ENCODE data around the gene CACFD1. TPM values are rescaled to one million over a fixed set of nuclear protein-coding genes. Genes with fewer than 3 reads are reported as not detected.
"Not testable (repeated sequence)": the region's sequence is repeated elsewhere in the genome, so short reads cannot be mapped to it uniquely, and the experiment has no call there.

CACFD1 gene
- total and polyA plus RNA-seq, 7 experiments from 2014 or later, result 0.56 to 4.7 (median 3.1) TPM

DNA sequence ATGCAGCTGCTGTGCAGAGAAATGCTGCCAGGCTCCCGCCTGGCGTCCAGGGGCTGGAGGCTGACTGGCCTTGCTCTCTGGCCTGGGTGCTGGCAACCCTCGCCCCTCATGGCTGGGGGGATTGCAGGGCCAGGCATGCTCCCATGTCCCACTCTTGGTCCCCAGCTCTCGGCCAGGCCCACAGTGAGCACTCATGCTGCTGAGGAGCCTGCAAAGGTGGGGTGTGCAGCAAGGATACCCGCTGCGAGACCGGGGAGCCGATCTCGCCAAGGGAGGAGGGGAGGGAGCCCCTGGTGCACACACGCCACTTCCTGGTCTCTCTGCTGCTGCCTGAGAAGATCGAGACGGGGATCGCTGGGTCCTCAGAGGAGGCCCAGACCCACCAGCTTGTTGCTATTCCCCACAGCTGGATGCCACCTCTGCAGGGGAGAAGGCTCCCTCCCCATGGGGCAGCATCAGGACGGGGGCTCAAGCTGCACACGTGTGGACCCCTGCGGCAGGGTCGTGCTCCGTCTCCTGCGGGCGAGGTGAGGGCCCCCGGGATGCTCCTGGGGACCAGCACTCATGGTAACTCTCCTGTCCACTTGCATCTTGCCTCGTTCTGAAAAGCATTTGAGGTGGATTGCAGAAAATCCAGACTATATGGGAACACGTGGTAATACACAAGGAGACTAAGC lies 14.3 kb upstream of the CACFD1 start:
- ChIA-PET POLR2A (no interaction called here), CTCF (no interaction called here)
- no peaks in the 10 kb centered on the region for H3K9me3 Mint-ChIP-seq
- no peaks in the 10 kb centered on the region for H3K27me3 Mint-ChIP-seq
- no peaks in the 10 kb centered on the region for H3K36me3 ChIP-seq (ENCODE audit: control insufficient read depth in 2 of 3, insufficient read depth in 3 of 3, low read length in 3 of 3)
- no peaks in the 10 kb centered on the region for H3K4me1 ChIP-seq (ENCODE audit: control insufficient read depth in 2 of 2, insufficient read depth in 2 of 2, low read length in 2 of 2)
- H3K4me3 ChIP-seq (ENCODE audit: low read length), result no peak overlapping the region
- H3K27ac ChIP-seq (ENCODE audit: low read depth, low read length), result no peak overlapping the region
- no peak overlapping the region for H3K27ac Mint-ChIP-seq
- H3K4me3 Mint-ChIP-seq, result no peak overlapping the region
- no peak for DNase-seq
- ATAC-seq, result no peak
- peaks cover 0 to 1% (median 0%) of the 10 kb centered on the region in 7 donors for H3K4me1 Mint-ChIP-seq
- H3K36me3 Mint-ChIP-seq, result no peaks in the 10 kb centered on the region
- no peaks in the 10 kb centered on the region for H3K9me3 ChIP-seq (ENCODE audit: control insufficient read depth in 2 of 3, low read length in 3 of 3)
- intact Hi-C loops (cut with micrococcal nuclease), result no loop called here
- no peaks in the 10 kb centered on the region for H3K27me3 ChIP-seq (ENCODE audit: control insufficient read depth in 2 of 2, insufficient read depth in 2 of 2, low read length in 2 of 2)

DNA sequence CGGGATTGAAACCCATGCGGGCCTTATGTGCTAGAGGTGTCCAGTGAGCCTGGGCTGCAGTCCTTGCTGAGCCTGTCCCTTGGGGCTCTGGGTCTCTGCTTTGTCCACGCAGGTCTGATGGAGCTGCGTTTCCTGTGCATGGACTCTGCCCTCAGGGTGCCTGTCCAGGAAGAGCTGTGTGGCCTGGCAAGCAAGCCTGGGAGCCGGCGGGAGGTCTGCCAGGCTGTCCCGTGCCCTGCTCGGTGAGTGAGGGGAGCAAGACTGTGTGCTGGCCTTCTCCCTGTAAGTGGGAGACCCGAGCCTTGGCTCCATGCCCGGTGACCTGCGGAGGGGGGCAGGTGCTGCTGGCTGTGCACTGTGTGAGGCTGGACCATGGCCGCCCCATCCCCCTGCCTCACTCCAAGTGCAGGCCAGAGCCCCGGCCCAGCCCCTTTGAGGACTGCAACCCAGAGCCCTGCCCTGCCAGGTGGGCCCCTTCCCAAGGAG lies 11.2 kb upstream of the CACFD1 start:
- no peaks in the 10 kb centered on the region for H3K27me3 ChIP-seq (ENCODE audit: control insufficient read depth in 2 of 2, insufficient read depth in 2 of 2, low read length in 2 of 2)
- Mint-ChIP-seq H3K4me3 (no peak overlapping the region), H3K4me1 (no peaks in the 10 kb centered on the region), H3K27me3 (no peaks in the 10 kb centered on the region), H3K9me3 (no peaks in the 10 kb centered on the region), H3K36me3 (no peaks in the 10 kb centered on the region), H3K27ac (no peak overlapping the region)
- DNase-seq (no peak), ATAC-seq (no peak)
- H3K36me3 ChIP-seq (ENCODE audit: control insufficient read depth in 2 of 3, insufficient read depth in 3 of 3, low read length in 3 of 3), result no peaks in the 10 kb centered on the region
- intact Hi-C loops (cut with micrococcal nuclease), result no loop called here
- H3K4me3 ChIP-seq (ENCODE audit: low read length), result no peak overlapping the region
- ChIA-PET CTCF (no interaction called here), POLR2A (interaction anchor here (0.6 kb wide), 1 partner anchor 384 kb away, joined by 4 read pairs; no protein-coding TSS in a partner anchor)
- H3K9me3 ChIP-seq (ENCODE audit: control insufficient read depth in 2 of 3, low read length in 3 of 3), result no peaks in the 10 kb centered on the region
- no peak overlapping the region for H3K27ac ChIP-seq (ENCODE audit: low read depth, low read length)
- H3K4me1 ChIP-seq (ENCODE audit: control insufficient read depth in 2 of 2, insufficient read depth in 2 of 2, low read length in 2 of 2), result no peaks in the 10 kb centered on the region

DNA sequence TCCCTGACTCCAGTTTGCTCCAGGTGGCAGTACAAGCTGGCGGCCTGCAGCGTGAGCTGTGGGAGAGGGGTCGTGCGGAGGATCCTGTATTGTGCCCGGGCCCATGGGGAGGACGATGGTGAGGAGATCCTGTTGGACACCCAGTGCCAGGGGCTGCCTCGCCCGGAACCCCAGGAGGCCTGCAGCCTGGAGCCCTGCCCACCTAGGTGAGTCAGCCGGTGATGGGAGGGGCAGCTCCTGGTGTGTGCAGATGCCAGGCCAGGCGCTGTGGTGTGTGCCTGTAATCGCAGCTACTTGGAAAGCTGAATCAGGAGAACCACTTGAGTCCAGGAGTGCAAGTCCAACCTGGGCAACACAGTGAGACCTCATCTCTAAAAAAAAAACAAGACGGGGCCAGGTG lies 10.0 kb upstream of the CACFD1 start:
- Histone ChIP-seq H3K4me1 (ENCODE audit: control insufficient read depth in 2 of 2, insufficient read depth in 2 of 2, low read length in 2 of 2) (no peaks in the 10 kb centered on the region), H3K27me3 (ENCODE audit: control insufficient read depth in 2 of 2, insufficient read depth in 2 of 2, low read length in 2 of 2) (no peaks in the 10 kb centered on the region), H3K9me3 (ENCODE audit: control insufficient read depth in 2 of 3, low read length in 3 of 3) (no peaks in the 10 kb centered on the region), H3K27ac (ENCODE audit: low read depth, low read length) (no peak overlapping the region), H3K36me3 (ENCODE audit: control insufficient read depth in 2 of 3, insufficient read depth in 3 of 3, low read length in 3 of 3) (no peaks in the 10 kb centered on the region), H3K4me3 (ENCODE audit: low read length) (no peak overlapping the region)
- ATAC-seq (no peak), DNase-seq (no peak)
- POLR2A ChIA-PET, result no interaction called here
- Mint-ChIP-seq H3K4me3 (no peak overlapping the region), H3K27ac (no peak overlapping the region), H3K9me3 (no peaks in the 10 kb centered on the region), H3K4me1 (no peaks in the 10 kb centered on the region), H3K27me3 (no peaks in the 10 kb centered on the region), H3K36me3 (no peaks in the 10 kb centered on the region)
- CTCF ChIA-PET, result no interaction called here
- intact Hi-C loops (cut with micrococcal nuclease), result loop anchor here in 1 of 2 donors (10.0 kb wide), 1 partner anchor 545 kb away; the partner anchor contains the start of gene VAV2

DNA sequence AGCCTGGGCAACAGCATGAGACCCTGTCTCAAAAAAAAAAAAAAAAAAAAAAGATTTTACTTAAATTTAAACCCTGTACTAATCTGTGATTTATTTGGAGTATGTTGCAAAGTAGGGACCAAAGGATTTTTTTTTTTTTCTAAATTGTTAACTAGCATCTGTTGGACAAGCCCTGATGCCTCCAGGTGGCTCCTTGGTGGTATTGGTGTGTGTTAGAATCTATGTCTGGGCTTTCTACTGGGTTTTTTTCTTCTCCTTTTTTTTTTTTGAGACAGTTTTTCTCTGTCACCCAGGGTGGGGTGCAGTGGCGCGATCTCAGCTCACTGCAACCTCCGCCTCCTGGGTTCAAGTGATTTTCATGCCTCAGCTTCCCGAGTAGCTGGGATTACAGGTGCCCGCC lies 7.9 kb upstream of the CACFD1 start:
- H3K36me3 Mint-ChIP-seq; H3K27ac ChIP-seq (ENCODE audit: low read depth, low read length); H3K4me3 Mint-ChIP-seq; POLR2A ChIA-PET; H3K4me1 ChIP-seq (ENCODE audit: control insufficient read depth in 2 of 2, insufficient read depth in 2 of 2, low read length in 2 of 2); H3K4me3 ChIP-seq (ENCODE audit: low read length); H3K27me3 ChIP-seq (ENCODE audit: control insufficient read depth in 2 of 2, insufficient read depth in 2 of 2, low read length in 2 of 2); ATAC-seq; H3K27ac Mint-ChIP-seq; H3K27me3 Mint-ChIP-seq; DNase-seq; H3K9me3 ChIP-seq (ENCODE audit: control insufficient read depth in 2 of 3, low read length in 3 of 3); CTCF ChIA-PET; H3K4me1 Mint-ChIP-seq; H3K9me3 Mint-ChIP-seq; H3K36me3 ChIP-seq (ENCODE audit: control insufficient read depth in 2 of 3, insufficient read depth in 3 of 3, low read length in 3 of 3): not testable (repeated sequence)
- intact Hi-C loops (cut with micrococcal nuclease), result loop anchor here in 1 of 2 donors (10.0 kb wide), 1 partner anchor 543 kb away; the partner anchor contains the start of gene VAV2

DNA sequence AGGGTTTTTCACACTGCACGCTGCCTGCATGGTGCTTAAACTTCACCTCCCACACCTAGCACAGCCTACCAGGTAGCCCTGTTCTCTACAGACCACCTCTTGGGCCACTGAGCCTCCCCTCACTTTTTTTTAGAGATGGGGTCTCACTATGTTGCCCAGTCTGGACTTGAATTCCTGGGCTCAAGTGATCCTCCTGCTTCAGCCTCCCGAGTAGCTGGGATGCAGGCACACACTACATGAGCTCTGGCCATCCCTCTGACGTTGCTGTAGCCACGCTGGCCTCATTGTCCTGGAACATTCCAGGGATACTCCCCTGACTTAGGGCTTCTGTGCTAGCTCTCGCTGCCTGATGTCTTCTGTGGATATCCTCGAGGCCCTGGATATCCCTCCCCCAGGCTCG lies 7.2 kb upstream of the CACFD1 start:
- Mint-ChIP-seq H3K4me1 (no peaks in the 10 kb centered on the region), H3K27me3 (no peaks in the 10 kb centered on the region), H3K9me3 (no peaks in the 10 kb centered on the region), H3K36me3 (no peaks in the 10 kb centered on the region), H3K4me3 (no peak overlapping the region), H3K27ac (no peak overlapping the region)
- no peak for DNase-seq
- Histone ChIP-seq H3K36me3 (ENCODE audit: control insufficient read depth in 2 of 3, insufficient read depth in 3 of 3, low read length in 3 of 3) (no peaks in the 10 kb centered on the region), H3K27me3 (ENCODE audit: control insufficient read depth in 2 of 2, insufficient read depth in 2 of 2, low read length in 2 of 2) (no peaks in the 10 kb centered on the region), H3K27ac (ENCODE audit: low read depth, low read length) (no peak overlapping the region), H3K4me1 (ENCODE audit: control insufficient read depth in 2 of 2, insufficient read depth in 2 of 2, low read length in 2 of 2) (no peaks in the 10 kb centered on the region), H3K4me3 (ENCODE audit: low read length) (no peak overlapping the region), H3K9me3 (ENCODE audit: control insufficient read depth in 2 of 3, low read length in 3 of 3) (no peaks in the 10 kb centered on the region)
- no peak for ATAC-seq
- CTCF ChIA-PET, result no interaction called here
- POLR2A ChIA-PET, result no interaction called here
- intact Hi-C loops (cut with micrococcal nuclease), result loop anchor here in 1 of 2 donors (10.0 kb wide), 1 partner anchor 542 kb away; the partner anchor contains the start of gene VAV2

DNA sequence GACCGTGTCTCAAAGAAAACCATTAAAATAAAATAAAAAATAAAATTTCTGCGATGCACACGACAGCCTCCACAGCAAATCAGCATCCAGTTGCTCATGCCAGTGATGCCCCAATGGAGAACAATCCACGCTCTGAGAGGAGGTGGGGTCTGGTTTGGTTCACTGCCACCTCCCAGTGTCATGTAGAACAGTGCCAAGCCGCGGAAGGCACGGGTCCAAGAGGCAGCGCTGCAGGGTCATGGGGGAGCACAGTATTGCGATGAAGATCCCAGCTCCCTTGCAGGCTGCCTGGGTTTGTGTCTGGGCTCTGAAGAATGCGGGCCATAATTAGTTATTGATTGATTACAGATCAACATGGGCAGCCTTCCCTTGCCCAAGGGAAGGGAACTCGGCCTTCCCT lies 6.1 kb upstream of the CACFD1 start:
- CTCF ChIA-PET, result no interaction called here
- Mint-ChIP-seq H3K9me3 (no peaks in the 10 kb centered on the region), H3K27me3 (no peaks in the 10 kb centered on the region), H3K4me3 (no peak overlapping the region), H3K4me1 (no peaks in the 10 kb centered on the region), H3K27ac (no peak overlapping the region), H3K36me3 (no peaks in the 10 kb centered on the region)
- intact Hi-C loops (cut with micrococcal nuclease), result loop anchor here in 1 of 2 donors (10.0 kb wide), 1 partner anchor 541 kb away; the partner anchor contains the start of gene VAV2
- ATAC-seq (no peak), DNase-seq (no peak)
- Histone ChIP-seq H3K36me3 (ENCODE audit: control insufficient read depth in 2 of 3, insufficient read depth in 3 of 3, low read length in 3 of 3) (no peaks in the 10 kb centered on the region), H3K27me3 (ENCODE audit: control insufficient read depth in 2 of 2, insufficient read depth in 2 of 2, low read length in 2 of 2) (no peaks in the 10 kb centered on the region), H3K9me3 (ENCODE audit: control insufficient read depth in 2 of 3, low read length in 3 of 3) (no peaks in the 10 kb centered on the region), H3K4me3 (ENCODE audit: low read length) (no peak overlapping the region), H3K4me1 (ENCODE audit: control insufficient read depth in 2 of 2, insufficient read depth in 2 of 2, low read length in 2 of 2) (no peaks in the 10 kb centered on the region), H3K27ac (ENCODE audit: low read depth, low read length) (no peak overlapping the region)
- POLR2A ChIA-PET, result no interaction called here

DNA sequence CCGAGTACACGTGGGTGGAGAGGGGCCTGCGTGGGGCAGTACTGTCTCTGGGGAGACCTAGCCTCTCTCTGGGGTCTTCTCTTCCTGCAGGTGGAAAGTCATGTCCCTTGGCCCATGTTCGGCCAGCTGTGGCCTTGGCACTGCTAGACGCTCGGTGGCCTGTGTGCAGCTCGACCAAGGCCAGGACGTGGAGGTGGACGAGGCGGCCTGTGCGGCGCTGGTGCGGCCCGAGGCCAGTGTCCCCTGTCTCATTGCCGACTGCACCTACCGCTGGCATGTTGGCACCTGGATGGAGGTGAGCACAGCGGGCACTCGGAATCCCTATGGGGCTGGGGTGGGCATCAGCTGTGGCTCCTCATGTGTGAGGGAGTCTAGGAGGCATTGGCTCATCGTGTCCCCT lies 5.5 kb upstream of the CACFD1 start:
- DNase-seq, result no peak
- Mint-ChIP-seq H3K4me3 (no peak overlapping the region), H3K4me1 (peaks cover 0 to 3% (median 0%) of the 10 kb centered on the region in 7 donors), H3K36me3 (no peaks in the 10 kb centered on the region), H3K9me3 (no peaks in the 10 kb centered on the region), H3K27ac (no peak overlapping the region), H3K27me3 (no peaks in the 10 kb centered on the region)
- intact Hi-C loops (cut with micrococcal nuclease), result loop anchor here in 1 of 2 donors (10.0 kb wide), 1 partner anchor 540 kb away; the partner anchor contains the start of gene VAV2
- ATAC-seq, result no peak
- ChIA-PET POLR2A (no interaction called here), CTCF (no interaction called here)
- Histone ChIP-seq H3K4me1 (ENCODE audit: control insufficient read depth in 2 of 2, insufficient read depth in 2 of 2, low read length in 2 of 2) (peaks cover 5 to 6% of the 10 kb centered on the region in 2 donors), H3K27me3 (ENCODE audit: control insufficient read depth in 2 of 2, insufficient read depth in 2 of 2, low read length in 2 of 2) (no peaks in the 10 kb centered on the region), H3K4me3 (ENCODE audit: low read length) (no peak overlapping the region), H3K36me3 (ENCODE audit: control insufficient read depth in 2 of 3, insufficient read depth in 3 of 3, low read length in 3 of 3) (no peaks in the 10 kb centered on the region), H3K27ac (ENCODE audit: low read depth, low read length) (no peak overlapping the region), H3K9me3 (ENCODE audit: control insufficient read depth in 2 of 3, low read length in 3 of 3) (no peaks in the 10 kb centered on the region)
